GM21360 (cell line): Measurements from ENCODE around the gene WFIKKN2.

Experiments
- ATAC-seq: cut with Tn5 transposase; IDR thresholded peaks from one replicate; pipeline ENCODE4 v1.9.1; 2021; ENCODE audit warnings: mild to moderate bottlenecking, moderate library complexity; ENCODE audit not compliant: unreplicated experiment

WFIKKN2 gene

GRCh38 chr17:50808413-50808812 lies 27.0 kb upstream of the WFIKKN2 start:
- no peak for ATAC-seq

DNA sequence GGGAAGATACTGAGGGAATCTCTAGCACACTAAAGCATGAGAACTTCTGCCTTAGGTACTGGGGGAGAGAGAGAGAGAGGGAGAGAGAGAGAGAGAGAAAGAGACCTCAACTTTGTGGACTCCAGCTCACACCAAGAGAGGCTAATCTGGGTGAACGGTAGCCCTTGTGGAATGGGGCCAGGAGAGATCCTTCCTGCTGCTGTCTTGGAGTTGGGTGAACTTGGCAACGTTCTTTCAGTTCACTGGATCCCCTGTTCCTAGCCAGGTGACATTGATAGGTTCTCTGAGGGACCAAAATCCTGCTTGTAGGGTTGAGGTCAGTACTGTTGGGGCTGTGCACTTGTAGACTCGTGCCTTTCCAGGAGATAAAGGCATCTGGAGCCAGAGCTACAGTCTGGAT lies 26.5 kb upstream of the WFIKKN2 start:
- ATAC-seq = no peak

DNA sequence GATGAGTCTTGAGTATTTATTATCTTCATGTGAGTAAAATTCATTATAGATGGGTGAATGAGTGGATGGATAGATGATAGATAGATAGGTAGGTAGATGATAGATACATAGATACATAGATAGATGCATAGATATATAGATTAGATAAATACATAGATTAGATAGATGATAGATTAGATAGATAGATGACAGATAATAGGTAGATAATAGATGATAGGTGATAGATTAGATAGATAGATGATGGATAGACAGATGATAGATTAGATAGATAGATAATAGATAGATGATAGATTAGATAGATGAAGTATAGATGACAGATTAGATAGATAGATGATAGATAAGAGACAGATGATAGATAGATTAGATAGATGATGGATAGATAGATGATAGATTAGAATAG lies 21.8 kb upstream of the WFIKKN2 start:
- ATAC-seq = no peak

- ATAC-seq = no peak
Measured at GRCh38 chr17:50815400-50815799, 20.0 kb upstream of the WFIKKN2 start.

DNA sequence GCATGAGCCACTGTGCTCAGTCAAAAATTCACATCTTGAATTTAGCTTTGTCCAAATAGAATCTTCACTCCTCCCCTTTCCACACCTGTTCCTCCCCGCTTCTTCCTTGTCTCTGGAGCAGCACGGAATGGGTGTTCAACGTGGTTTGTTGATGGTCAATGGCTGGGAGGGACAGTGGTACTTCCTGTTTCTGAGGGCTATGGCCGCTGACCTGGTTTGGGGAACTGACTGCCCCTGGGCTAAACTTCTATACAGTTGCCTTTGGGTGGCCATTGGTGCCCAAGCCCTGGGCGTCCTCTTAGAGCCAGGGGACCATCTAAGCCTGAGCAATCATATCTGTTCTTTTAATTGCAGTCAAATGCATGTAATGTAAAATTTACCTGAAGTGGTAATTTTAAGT lies 19.1 kb upstream of the WFIKKN2 start:
- no peak for ATAC-seq

DNA sequence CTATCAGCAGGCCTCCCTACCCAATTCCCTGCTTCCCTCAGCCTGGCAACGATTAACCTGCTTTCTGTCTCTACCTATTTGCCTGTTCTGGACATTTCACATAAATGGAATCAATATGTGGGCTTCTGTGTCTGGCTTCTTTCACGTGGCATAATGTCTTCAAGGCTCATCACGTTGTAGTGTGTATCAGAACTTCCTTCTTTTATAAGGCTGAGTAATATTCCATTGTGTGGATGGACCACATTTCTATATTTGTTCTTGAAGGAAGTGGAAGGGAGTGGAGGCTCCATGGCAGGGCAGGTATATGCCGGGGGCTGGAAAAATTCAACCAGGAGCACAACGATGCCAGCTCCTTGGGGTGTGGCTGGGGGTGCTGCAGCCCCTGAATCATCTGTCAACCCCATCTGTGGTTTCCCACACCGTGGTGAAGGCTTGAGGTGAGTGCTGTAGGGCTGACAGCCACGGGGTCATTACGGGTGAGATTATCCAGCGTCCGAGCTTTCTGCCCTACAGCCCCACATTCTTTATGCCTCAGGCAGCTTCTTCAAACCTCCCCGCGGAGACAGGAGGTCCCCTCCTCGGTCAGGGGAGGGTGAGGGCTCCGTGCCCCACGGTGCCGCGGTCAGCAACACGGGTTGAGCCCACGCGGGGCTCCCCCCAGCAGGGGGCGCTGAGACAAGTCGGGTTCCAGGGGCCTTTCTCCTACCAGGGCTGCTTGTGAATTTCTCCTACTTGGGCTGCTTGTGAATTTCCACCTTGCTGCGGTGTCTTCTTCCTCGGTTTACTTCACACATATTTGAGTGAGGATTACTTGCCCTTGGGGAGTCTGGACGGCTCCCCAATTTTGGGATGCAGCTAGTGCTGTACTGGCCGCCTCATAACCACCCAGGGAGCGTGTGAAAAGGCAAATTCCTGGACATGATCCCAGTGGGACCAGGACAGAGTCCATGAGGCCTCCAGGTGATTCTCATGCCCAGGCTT lies 18.3 kb upstream of the WFIKKN2 start:
- no peak for ATAC-seq

- no peak for ATAC-seq
Measured at GRCh38 chr17:50817838-50818237, 17.5 kb upstream of the WFIKKN2 start.

- no peak for ATAC-seq
Measured at GRCh38 chr17:50818261-50818660, 17.1 kb upstream of the WFIKKN2 start.

- no peak for ATAC-seq
Measured at GRCh38 chr17:50818921-50819657, 16.3 kb upstream of the WFIKKN2 start.

DNA sequence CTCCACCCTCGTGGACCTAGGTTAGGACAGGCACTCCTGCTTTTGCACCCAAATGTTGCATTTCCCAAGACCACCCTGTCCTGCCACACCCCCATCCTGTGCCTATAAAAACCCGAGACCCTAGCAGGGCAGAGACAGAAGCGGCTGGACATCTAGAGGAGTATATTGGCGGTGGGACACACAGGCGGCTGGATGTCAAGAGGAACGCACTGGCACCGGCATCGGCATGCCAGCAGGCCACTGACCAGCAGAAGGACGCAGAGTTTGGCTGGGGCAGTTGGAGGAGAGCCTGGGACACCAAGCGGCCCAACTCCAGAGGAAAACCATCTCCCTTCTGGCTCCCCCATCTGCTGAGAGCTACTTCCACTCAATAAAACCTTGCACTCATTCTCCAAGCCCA lies 14.7 kb upstream of the WFIKKN2 start:
- no peak for ATAC-seq

GRCh38 chr17:50822550-50822949 lies 12.8 kb upstream of the WFIKKN2 start:
- ATAC-seq = no peak

- no peak for ATAC-seq
Measured at GRCh38 chr17:50824429-50824828, 11.0 kb upstream of the WFIKKN2 start.

DNA sequence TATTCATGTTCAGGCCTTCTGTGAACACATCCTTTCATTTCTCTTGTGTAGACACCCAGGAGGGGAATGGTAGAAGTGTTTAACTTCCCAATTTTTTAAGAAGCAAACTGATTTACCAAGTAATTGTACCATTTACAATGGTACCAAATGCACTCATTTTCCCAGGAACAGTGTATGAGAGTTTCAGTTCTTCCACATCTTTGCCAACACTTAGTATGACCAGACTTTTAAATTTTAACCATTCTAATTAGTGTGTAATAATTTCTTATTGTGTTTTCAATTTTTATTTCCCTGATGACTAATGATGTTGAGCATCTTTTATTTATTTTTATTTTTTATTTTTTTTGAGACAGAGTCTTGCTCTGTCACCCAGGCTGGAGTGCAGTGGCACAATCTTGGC lies 10.2 kb upstream of the WFIKKN2 start:
- no peak for ATAC-seq

GRCh38 chr17:50828508-50829170 lies 6.7 kb upstream of the WFIKKN2 start:
- ATAC-seq = peak; percentile 71

GRCh38 chr17:50829332-50829731 lies 6.1 kb upstream of the WFIKKN2 start:
- ATAC-seq = no peak

DNA sequence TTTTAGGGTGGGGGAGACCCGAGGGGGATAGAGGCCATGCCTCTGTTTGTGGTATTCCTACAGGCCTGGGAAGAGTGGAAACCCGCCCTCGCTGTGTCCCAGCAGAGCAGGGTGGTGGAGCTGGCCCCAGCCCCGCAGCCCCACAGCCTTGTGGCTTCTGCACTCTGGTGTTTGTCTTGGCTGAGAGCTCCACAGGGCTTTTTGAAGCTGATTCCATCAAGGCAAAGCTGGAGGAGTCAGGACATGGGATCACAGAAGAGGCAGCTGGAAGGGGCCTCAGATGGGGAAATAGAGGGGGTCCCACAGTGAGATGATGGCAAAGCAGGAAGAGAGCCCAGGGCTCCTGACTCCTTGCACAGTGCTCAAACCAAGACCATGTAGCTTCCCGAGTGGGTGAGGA lies 5.0 kb upstream of the WFIKKN2 start:
- ATAC-seq = no peak

- ATAC-seq = no peak
Measured at GRCh38 chr17:50830994-50831393, 4.4 kb upstream of the WFIKKN2 start.

DNA sequence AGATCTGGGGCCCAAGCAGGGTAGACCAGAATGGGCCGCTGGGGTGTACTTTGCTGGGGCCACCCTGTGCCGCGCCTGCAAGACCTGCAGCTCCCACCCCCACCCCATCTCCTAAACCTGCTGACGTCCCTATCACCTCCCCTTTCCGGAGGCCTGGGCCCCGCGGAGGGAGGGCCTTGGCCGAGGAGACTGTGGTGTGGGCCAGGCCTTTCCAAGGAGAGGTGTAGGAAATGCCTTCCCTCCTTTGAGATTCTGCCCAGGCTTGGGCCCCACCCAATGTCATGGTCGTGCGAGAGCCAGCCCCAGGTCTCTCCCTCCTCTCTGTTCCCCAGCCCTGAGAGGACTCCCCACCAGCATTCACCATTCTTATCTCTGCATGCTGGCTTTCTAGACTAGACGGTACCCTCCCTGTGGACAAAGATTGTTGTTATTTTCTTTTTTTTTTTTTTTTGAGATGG lies 3.9 kb upstream of the WFIKKN2 start:
- no peak for ATAC-seq

DNA sequence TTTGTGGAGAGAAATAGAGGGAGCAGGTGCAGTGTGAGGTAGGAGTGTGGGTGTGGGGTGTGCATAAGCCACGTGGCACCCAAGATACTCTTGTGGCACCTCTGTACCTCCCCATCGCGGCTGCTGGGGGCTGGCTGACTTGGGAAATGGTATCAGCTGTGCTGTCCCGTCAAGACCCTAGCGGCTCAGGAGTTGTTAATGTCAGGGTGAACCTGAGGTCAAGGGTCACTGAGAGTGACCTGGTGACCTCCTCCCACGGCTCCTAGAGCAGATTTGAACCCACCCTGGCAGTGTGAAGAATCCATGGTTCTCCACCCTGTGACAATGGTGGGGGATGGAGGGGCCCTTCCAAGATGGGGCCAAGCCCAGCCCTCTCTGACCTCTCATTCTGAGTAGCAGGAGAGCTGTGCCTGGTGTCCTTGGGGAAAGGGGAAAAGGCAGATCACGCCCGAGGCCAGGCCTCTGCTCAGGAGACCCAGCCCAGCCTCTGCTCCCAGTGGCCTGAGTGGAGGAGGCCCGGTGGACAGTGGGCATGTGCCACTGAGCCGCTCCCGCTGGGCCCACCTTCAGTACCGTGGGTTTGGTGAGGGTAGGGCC lies 3.0 kb upstream of the WFIKKN2 start:
- ATAC-seq = no peak

GRCh38 chr17:50832864-50833381 lies 2.5 kb upstream of the WFIKKN2 start:
- ATAC-seq = no peak
